H9 (cell line): Measurements from ENCODE around the gene WFDC1. TPM values are rescaled to one million over a fixed set of nuclear protein-coding genes. Genes with fewer than 3 reads are reported as not detected.

Experiments used
- DNase-seq: peaks from one replicate; pipeline ENCODE4 v3.0.0-alpha.2; 2017
- H2AFZ ChIP-seq: one replicate; pipeline ENCODE4 v1.6.1; 2013; ENCODE audit warnings: mild to moderate bottlenecking, low read length, control low read depth, moderate library complexity
- H2AK5ac ChIP-seq: 2 replicates; pipeline ENCODE4 v1.6.1; 2013; ENCODE audit warnings: low read length, control low read depth, mixed read lengths; ENCODE audit not compliant: insufficient read length
- H2BK120ac ChIP-seq: one replicate; pipeline ENCODE4 v1.6.1; 2013; ENCODE audit warnings: low read depth, mild to moderate bottlenecking, low read length, control low read depth, inconsistent platforms; ENCODE audit not compliant: poor library complexity, severe bottlenecking
- H2BK12ac ChIP-seq: 2 replicates; pipeline ENCODE4 v1.6.1; 2013; ENCODE audit warnings: low read length, control low read depth, mixed read lengths, low read depth; ENCODE audit not compliant: insufficient read length
- H2BK15ac ChIP-seq: 2 replicates; pipeline ENCODE4 v1.6.1; 2013; ENCODE audit warnings: low read depth, low read length, control low read depth
- H2BK20ac ChIP-seq: one replicate; pipeline ENCODE4 v1.6.1; 2013; ENCODE audit warnings: low read depth, mild to moderate bottlenecking, low read length, control low read depth, inconsistent platforms; ENCODE audit not compliant: poor library complexity, severe bottlenecking
- H2BK5ac ChIP-seq: 2 replicates; pipeline ENCODE4 v1.6.1; 2013; ENCODE audit warnings: low read length, control low read depth, mixed read lengths; ENCODE audit not compliant: insufficient read length
- H3K14ac ChIP-seq: 2 replicates; pipeline ENCODE4 v1.6.1; 2013; ENCODE audit warnings: low read length, control low read depth; ENCODE audit not compliant: insufficient read depth
- H3K18ac ChIP-seq: 2 replicates; pipeline ENCODE4 v1.6.1; 2013; ENCODE audit warnings: low read depth, mild to moderate bottlenecking, mixed read lengths, low read length, control low read depth; ENCODE audit not compliant: insufficient read length
- H3K23ac ChIP-seq: 2 replicates; pipeline ENCODE4 v1.6.1; 2013; ENCODE audit warnings: low read length, control low read depth, mixed read lengths, low read depth; ENCODE audit not compliant: insufficient read length
- H3K23me2 ChIP-seq: 2 replicates; pipeline ENCODE4 v1.6.1; 2013; ENCODE audit warnings: low read depth, mild to moderate bottlenecking, mixed read lengths, low read length, control low read depth; ENCODE audit not compliant: insufficient read length, poor library complexity, severe bottlenecking
- H3K27ac ChIP-seq: 2 replicates; pipeline ENCODE4 v1.5.1; 2013; ENCODE audit warnings: low read length, control low read depth, mixed read lengths, low read depth; ENCODE audit not compliant: insufficient read length
- H3K27me3 ChIP-seq: 2 replicates; pipeline ENCODE4 v1.6.1; 2013; ENCODE audit warnings: low read length, control low read depth, inconsistent platforms; ENCODE audit not compliant: insufficient read depth
- H3K4ac ChIP-seq: 2 replicates; pipeline ENCODE4 v1.6.1; 2013; ENCODE audit warnings: low read depth, mild to moderate bottlenecking, control low read depth, inconsistent platforms, low read length, moderate library complexity
- H3K4me1 ChIP-seq: 2 replicates; pipeline ENCODE4 v1.6.1; 2013; ENCODE audit warnings: low read length, control low read depth, inconsistent platforms; ENCODE audit not compliant: insufficient read depth
- H3K4me2 ChIP-seq: 2 replicates; pipeline ENCODE4 v1.6.1; 2013; ENCODE audit warnings: low read length, control low read depth, mixed read lengths; ENCODE audit not compliant: insufficient read length, insufficient read depth
- H3K56ac ChIP-seq: 2 replicates; pipeline ENCODE4 v1.6.1; 2013; ENCODE audit warnings: low read depth, mild to moderate bottlenecking, mixed read lengths, low read length, control low read depth; ENCODE audit not compliant: insufficient read length
- H3K79me1 ChIP-seq: 2 replicates; pipeline ENCODE4 v1.6.1; 2013; ENCODE audit warnings: low read depth, mild to moderate bottlenecking, moderate library complexity, low read length, control low read depth, inconsistent platforms; ENCODE audit not compliant: insufficient read depth, poor library complexity, severe bottlenecking
- H3K79me2 ChIP-seq: 2 replicates; pipeline ENCODE4 v1.6.1; 2013; ENCODE audit warnings: low read length, control low read depth, inconsistent platforms; ENCODE audit not compliant: insufficient read depth
- H3K9ac ChIP-seq: 2 replicates; pipeline ENCODE4 v1.6.1; 2013; ENCODE audit warnings: low read length, control low read depth, mixed read lengths; ENCODE audit not compliant: insufficient read length; ENCODE audit errors: extremely low read depth
- H3K9me3 ChIP-seq: one replicate; pipeline ENCODE4 v1.6.1; 2013; ENCODE audit warnings: low read depth, low read length, inconsistent platforms; ENCODE audit not compliant: control insufficient read depth
- H3T11ph ChIP-seq: one replicate; pipeline ENCODE4 v1.6.1; 2013; ENCODE audit warnings: mild to moderate bottlenecking, low read length, control low read depth, inconsistent platforms
- H4K20me1 ChIP-seq: one replicate; pipeline ENCODE4 v1.6.1; 2013; ENCODE audit not compliant: control insufficient read depth, insufficient read length, insufficient read depth
- H4K5ac ChIP-seq: 2 replicates; pipeline ENCODE4 v1.6.1; 2013; ENCODE audit warnings: low read depth, mild to moderate bottlenecking, mixed read lengths, low read length, control low read depth; ENCODE audit not compliant: insufficient read length
- H4K8ac ChIP-seq: replicated peaks from 2 replicates; pipeline ENCODE4 v1.6.1; 2013; ENCODE audit warnings: low read length, control low read depth, mixed read lengths, low read depth; ENCODE audit not compliant: insufficient read length
- H4K91ac ChIP-seq: 2 replicates; pipeline ENCODE4 v1.6.1; 2013; ENCODE audit warnings: low read depth, mild to moderate bottlenecking, moderate library complexity, mixed read lengths, low read length, control low read depth; ENCODE audit not compliant: insufficient read length
- H3K27ac Mint-ChIP-seq, 3 experiments: 2 replicates in 2 of 3; 3 replicates in 1 of 3; pipeline ENCODE4 v1.8.0; 2020 to 2021; ENCODE audit warnings: mixed read lengths in 3 of 3, mild to moderate bottlenecking in 1 of 3, moderate library complexity in 1 of 3
- H3K27me3 Mint-ChIP-seq: 2 replicates; pipeline ENCODE4 v1.8.0; 2021; ENCODE audit warnings: low read depth, mild to moderate bottlenecking, moderate library complexity, mixed read lengths
- H3K36me3 Mint-ChIP-seq, 3 experiments: 2 replicates in 2 of 3; 3 replicates in 1 of 3; pipeline ENCODE4 v1.8.0; 2020 to 2021; ENCODE audit warnings: low read depth in 3 of 3, mixed read lengths in 3 of 3; ENCODE audit not compliant: insufficient read depth in 1 of 3
- H3K4me1 Mint-ChIP-seq, 2 experiments: 2 replicates each; pipeline ENCODE4 v1.8.0; 2020; ENCODE audit warnings: mixed read lengths in 2 of 2
- H3K4me3 Mint-ChIP-seq, 2 experiments: 2 replicates in 1 of 2; 3 replicates in 1 of 2; pipeline ENCODE4 v1.8.0; 2020 to 2021; ENCODE audit warnings: mild to moderate bottlenecking in 2 of 2, mixed read lengths in 2 of 2, moderate library complexity in 1 of 2
- H3K9me3 Mint-ChIP-seq, 2 experiments: 2 replicates in 1 of 2; 3 replicates in 1 of 2; pipeline ENCODE4 v1.8.0; 2020; ENCODE audit warnings: mild to moderate bottlenecking in 2 of 2, mixed read lengths in 2 of 2, moderate library complexity in 1 of 2
- WGBS: extraction: QIAGEN DNeasy Blood & Tissue Kit; methylation state at CpG from one replicate; pipeline ENCODE4 v1.1.7; 2013; ENCODE audit warnings: missing lambda C conversion rate, low lambda C conversion rate, mixed read lengths; ENCODE audit not compliant: insufficient read length; ENCODE audit errors: extremely low coverage; 5-methylcytosine and 5-hydroxymethylcytosine counted together
- total RNA-seq: library from RNA; stranded (reverse); gene quantifications from 2 replicates; pipeline ENCODE4 v1.2.1, GENCODE V29; 2021
- TF ChIP-seq, protein P1 (sequence below): fragments of 200-600 bp; sonication (generic); conservative IDR thresholded peaks from 3 replicates; pipeline ENCODE4 v1.8.0; 2021; ENCODE audit warnings: antibody characterized with exemption, mild to moderate bottlenecking

Gene WFDC1
- total RNA-seq, 1 experiment from 2014 or later = 0.24 TPM

DNA sequence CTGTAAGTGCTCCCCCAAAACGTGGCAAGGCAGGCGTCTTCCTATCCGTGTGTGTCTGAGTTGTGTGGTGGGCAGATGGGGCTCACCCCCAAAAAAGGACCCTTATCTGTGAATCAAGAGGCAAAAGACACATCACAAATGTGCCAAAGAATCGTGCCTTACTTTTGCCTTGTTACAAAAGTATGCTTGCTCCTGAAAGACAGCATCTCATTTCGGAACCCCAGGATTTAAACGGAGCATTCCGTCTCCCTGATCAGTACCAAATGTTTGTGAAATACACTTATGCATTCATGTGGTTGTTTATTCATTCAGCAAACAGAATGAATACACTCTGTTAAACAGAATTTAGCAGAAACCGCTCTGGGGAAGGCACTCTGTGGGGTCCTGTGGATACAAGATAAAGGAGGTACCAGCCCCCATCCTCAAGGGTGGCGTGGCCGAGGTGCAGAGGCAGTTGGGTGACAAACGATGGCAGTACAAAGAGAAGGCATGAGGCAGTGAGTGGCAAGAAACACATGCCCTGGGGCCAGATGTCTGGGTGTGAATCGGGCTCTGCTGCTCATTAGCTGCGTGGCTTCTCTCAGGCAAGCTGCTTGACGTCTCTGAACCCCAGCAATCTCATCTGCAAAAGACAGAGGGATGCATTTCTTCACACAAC is 654 bp downstream of the WFDC1 start:
- no peak overlapping the region for H2BK12ac ChIP-seq
- H2BK20ac ChIP-seq = no peak overlapping the region
- no peak overlapping the region for H3K9ac ChIP-seq
- H3K27me3 ChIP-seq = no peaks in the 10 kb centered on the region
- Mint-ChIP-seq H3K27ac (no peak overlapping the region), H3K4me1 (peaks cover 58 to 60% of the 10 kb centered on the region in 2 experiments), H3K27me3 (peaks cover 27% of the 10 kb centered on the region), H3K4me3 (no peak overlapping the region), H3K36me3 (no peaks in the 10 kb centered on the region; a peak in 1 of 7 replicates), H3K9me3 (no peaks in the 10 kb centered on the region; a peak in 1 of 5 replicates)
- no peak overlapping the region for H3K18ac ChIP-seq
- H2BK120ac ChIP-seq = no peak overlapping the region
- no peak overlapping the region for H3T11ph ChIP-seq
- no peaks in the 10 kb centered on the region for H4K20me1 ChIP-seq
- no peak overlapping the region for H3K27ac ChIP-seq
- H3K79me1 ChIP-seq = no peaks in the 10 kb centered on the region
- H2BK5ac ChIP-seq = no peak overlapping the region
- TF ChIP-seq, protein P1, sequence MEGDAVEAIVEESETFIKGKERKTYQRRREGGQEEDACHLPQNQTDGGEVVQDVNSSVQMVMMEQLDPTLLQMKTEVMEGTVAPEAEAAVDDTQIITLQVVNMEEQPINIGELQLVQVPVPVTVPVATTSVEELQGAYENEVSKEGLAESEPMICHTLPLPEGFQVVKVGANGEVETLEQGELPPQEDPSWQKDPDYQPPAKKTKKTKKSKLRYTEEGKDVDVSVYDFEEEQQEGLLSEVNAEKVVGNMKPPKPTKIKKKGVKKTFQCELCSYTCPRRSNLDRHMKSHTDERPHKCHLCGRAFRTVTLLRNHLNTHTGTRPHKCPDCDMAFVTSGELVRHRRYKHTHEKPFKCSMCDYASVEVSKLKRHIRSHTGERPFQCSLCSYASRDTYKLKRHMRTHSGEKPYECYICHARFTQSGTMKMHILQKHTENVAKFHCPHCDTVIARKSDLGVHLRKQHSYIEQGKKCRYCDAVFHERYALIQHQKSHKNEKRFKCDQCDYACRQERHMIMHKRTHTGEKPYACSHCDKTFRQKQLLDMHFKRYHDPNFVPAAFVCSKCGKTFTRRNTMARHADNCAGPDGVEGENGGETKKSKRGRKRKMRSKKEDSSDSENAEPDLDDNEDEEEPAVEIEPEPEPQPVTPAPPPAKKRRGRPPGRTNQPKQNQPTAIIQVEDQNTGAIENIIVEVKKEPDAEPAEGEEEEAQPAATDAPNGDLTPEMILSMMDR = no peak
- H3K23me2 ChIP-seq = peaks cover 2% of the 10 kb centered on the region
- H3K4ac ChIP-seq = no peak overlapping the region
- H4K8ac ChIP-seq = no peak overlapping the region
- no peak overlapping the region for H2AK5ac ChIP-seq
- no peak overlapping the region for H3K4me2 ChIP-seq
- no peak for DNase-seq
- H2AFZ ChIP-seq = no peak overlapping the region
- no peak overlapping the region for H3K14ac ChIP-seq
- no peak overlapping the region for H4K5ac ChIP-seq
- WGBS = no CpG with 5 or more reads among the region's 14 CpGs
- H3K23ac ChIP-seq = no peak overlapping the region
- no peak overlapping the region for H3K56ac ChIP-seq
- no peak overlapping the region for H4K91ac ChIP-seq
- H2BK15ac ChIP-seq = no peak overlapping the region
- no peaks in the 10 kb centered on the region for H3K79me2 ChIP-seq
- H3K9me3 ChIP-seq = no peaks in the 10 kb centered on the region
- H3K4me1 ChIP-seq = peaks cover 7% of the 10 kb centered on the region; the same call in 1 of the 2 replicates
